Panc1 (cell line): ENCODE data around the gene TOP1. TPM values are rescaled to one million over a fixed set of nuclear protein-coding genes. Genes with fewer than 3 reads are reported as not detected.

Experiments
- ATAC-seq: fragments of 200-7000 bp; cut with Tn5 transposase; 2 replicates; pipeline ENCODE4 v1.9.1; 2020; ENCODE audit warnings: mild to moderate bottlenecking, moderate library complexity
- BruUV-seq: library from RNA; stranded (reverse); fragments of 400-500 nt; replicated peaks from 2 replicates; lab custom pipeline; 2021; lab: Mats Ljungman, UMichigan
- CTCF ChIA-PET: fragments of 300-600 bp; sonication (Branson Sonifier 250); formaldehyde crosslinking; loops from one replicate; lab custom pipeline; 2022; ENCODE audit warnings: antibody characterized with exemption; lab: Charles Lee
- POLR2A ChIA-PET: fragments of 300-600 bp; sonication (Branson Sonifier 250); formaldehyde crosslinking; loops from one replicate; lab custom pipeline; 2022; ENCODE audit warnings: antibody characterized with exemption; lab: Charles Lee
- DNase-seq: peaks from one replicate; pipeline ENCODE4 v3.0.0-alpha.2; 2010; ENCODE audit warnings: low read depth, low spot score
- H3K27ac ChIP-seq: 2 replicates; pipeline ENCODE4 v1.5.1; 2011; ENCODE audit warnings: mild to moderate bottlenecking, low read length, inconsistent platforms
- H3K27me3 ChIP-seq: fragments of 200-500 bp; sonication (Bioruptor generic); 2 replicates; pipeline ENCODE4 v1.6.0; 2014; ENCODE audit warnings: low read length, inconsistent platforms; ENCODE audit not compliant: control insufficient read depth, insufficient read depth
- H3K36me3 ChIP-seq: fragments of 200-500 bp; sonication (Bioruptor generic); 2 replicates; pipeline ENCODE4 v1.5.1; 2014; ENCODE audit warnings: inconsistent platforms, mild to moderate bottlenecking, low read length, moderate library complexity; ENCODE audit not compliant: control insufficient read depth, insufficient read depth
- H3K4me1 ChIP-seq: 2 replicates; pipeline ENCODE4 v1.5.1; 2011; ENCODE audit warnings: inconsistent platforms, mild to moderate bottlenecking, low read length, moderate library complexity; ENCODE audit not compliant: control insufficient read depth, insufficient read depth
- H3K4me3 ChIP-seq, 2 experiments: 2 replicates each; pipeline ENCODE4 v1.5.1; 2011 to 2012; ENCODE audit warnings: low read depth in 2 of 2, low read length in 2 of 2, mild to moderate bottlenecking in 2 of 2, inconsistent platforms in 1 of 2, moderate library complexity in 1 of 2
- H3K9me3 ChIP-seq: fragments of 200-500 bp; sonication (Bioruptor generic); 2 replicates; pipeline ENCODE4 v1.5.1; 2014; ENCODE audit warnings: low read depth, mild to moderate bottlenecking, inconsistent platforms, low read length, moderate library complexity; ENCODE audit not compliant: control insufficient read depth, insufficient read depth
- POLR2AphosphoS5 ChIP-seq: IDR thresholded peaks from 2 replicates; pipeline ENCODE4 v1.6.1; 2012; ENCODE audit warnings: mild to moderate bottlenecking, low read depth, low read length, moderate library complexity
- SIN3A ChIP-seq: IDR thresholded peaks from 2 replicates; pipeline ENCODE4 v1.6.1; 2012; ENCODE audit warnings: low read depth, mild to moderate bottlenecking, low read length, moderate library complexity, borderline replicate concordance; ENCODE audit not compliant: insufficient read depth
- TCF7L2 ChIP-seq: IDR thresholded peaks from 2 replicates; pipeline ENCODE4 v1.6.1; 2011; ENCODE audit warnings: mild to moderate bottlenecking, low read depth, low read length, inconsistent platforms
- in situ Hi-C: cut with HindIII; loops from 2 replicates; pipeline ENCODE4 v1.10.0; 2016; ENCODE audit warnings: low sequenced_read_pairs, low pct_unique_long_range_greater_than_20kb
- intact Hi-C: fragments of 100-400 bp; cut with micrococcal nuclease; formaldehyde crosslinking; loops from one replicate; pipeline ENCODE4 v1.10.0; 2022; ENCODE audit not compliant: unreplicated experiment
- total RNA-seq: library from RNA; stranded (reverse); gene quantifications from one replicate; pipeline ENCODE4 v1.2.1, GENCODE V29; 2021; ENCODE audit not compliant: unreplicated experiment
- TF ChIP-seq, protein P1 (sequence below): fragments of 450-650 bp; IDR thresholded peaks from 2 replicates; pipeline ENCODE4 v1.5.1; 2017; ENCODE audit warnings: mild to moderate bottlenecking
- TF ChIP-seq, protein P2 (sequence below), 2 experiments: IDR thresholded peaks; 2 replicates each; pipeline ENCODE4 v1.6.1; 2011 to 2012; ENCODE audit warnings: low read depth in 2 of 2, control low read depth in 1 of 2, low read length in 1 of 2, mild to moderate bottlenecking in 1 of 2, moderate library complexity in 1 of 2; ENCODE audit not compliant: insufficient read depth in 1 of 2

TOP1 gene
- total RNA-seq, 1 experiment from 2014 or later, result 65.2 TPM

- H3K4me1 ChIP-seq, result no peaks in the 10 kb centered on the region
- no peak overlapping the region for H3K27ac ChIP-seq
- no peaks in the 10 kb centered on the region for H3K9me3 ChIP-seq
- no peaks in the 10 kb centered on the region for H3K36me3 ChIP-seq
- ATAC-seq (no peak), DNase-seq (no peak)
- intact Hi-C loops (no loop called here), in situ Hi-C loops (no loop called here)
- no peaks in the 10 kb centered on the region for H3K27me3 ChIP-seq
- BruUV-seq, result no TSS peak
- CTCF ChIA-PET, result no interaction called here
- TF ChIP-seq, protein P1, sequence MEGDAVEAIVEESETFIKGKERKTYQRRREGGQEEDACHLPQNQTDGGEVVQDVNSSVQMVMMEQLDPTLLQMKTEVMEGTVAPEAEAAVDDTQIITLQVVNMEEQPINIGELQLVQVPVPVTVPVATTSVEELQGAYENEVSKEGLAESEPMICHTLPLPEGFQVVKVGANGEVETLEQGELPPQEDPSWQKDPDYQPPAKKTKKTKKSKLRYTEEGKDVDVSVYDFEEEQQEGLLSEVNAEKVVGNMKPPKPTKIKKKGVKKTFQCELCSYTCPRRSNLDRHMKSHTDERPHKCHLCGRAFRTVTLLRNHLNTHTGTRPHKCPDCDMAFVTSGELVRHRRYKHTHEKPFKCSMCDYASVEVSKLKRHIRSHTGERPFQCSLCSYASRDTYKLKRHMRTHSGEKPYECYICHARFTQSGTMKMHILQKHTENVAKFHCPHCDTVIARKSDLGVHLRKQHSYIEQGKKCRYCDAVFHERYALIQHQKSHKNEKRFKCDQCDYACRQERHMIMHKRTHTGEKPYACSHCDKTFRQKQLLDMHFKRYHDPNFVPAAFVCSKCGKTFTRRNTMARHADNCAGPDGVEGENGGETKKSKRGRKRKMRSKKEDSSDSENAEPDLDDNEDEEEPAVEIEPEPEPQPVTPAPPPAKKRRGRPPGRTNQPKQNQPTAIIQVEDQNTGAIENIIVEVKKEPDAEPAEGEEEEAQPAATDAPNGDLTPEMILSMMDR, result no peak
- TF ChIP-seq TCF7L2, result no peak
- TF ChIP-seq SIN3A, result no peak
- TF ChIP-seq, protein P2, sequence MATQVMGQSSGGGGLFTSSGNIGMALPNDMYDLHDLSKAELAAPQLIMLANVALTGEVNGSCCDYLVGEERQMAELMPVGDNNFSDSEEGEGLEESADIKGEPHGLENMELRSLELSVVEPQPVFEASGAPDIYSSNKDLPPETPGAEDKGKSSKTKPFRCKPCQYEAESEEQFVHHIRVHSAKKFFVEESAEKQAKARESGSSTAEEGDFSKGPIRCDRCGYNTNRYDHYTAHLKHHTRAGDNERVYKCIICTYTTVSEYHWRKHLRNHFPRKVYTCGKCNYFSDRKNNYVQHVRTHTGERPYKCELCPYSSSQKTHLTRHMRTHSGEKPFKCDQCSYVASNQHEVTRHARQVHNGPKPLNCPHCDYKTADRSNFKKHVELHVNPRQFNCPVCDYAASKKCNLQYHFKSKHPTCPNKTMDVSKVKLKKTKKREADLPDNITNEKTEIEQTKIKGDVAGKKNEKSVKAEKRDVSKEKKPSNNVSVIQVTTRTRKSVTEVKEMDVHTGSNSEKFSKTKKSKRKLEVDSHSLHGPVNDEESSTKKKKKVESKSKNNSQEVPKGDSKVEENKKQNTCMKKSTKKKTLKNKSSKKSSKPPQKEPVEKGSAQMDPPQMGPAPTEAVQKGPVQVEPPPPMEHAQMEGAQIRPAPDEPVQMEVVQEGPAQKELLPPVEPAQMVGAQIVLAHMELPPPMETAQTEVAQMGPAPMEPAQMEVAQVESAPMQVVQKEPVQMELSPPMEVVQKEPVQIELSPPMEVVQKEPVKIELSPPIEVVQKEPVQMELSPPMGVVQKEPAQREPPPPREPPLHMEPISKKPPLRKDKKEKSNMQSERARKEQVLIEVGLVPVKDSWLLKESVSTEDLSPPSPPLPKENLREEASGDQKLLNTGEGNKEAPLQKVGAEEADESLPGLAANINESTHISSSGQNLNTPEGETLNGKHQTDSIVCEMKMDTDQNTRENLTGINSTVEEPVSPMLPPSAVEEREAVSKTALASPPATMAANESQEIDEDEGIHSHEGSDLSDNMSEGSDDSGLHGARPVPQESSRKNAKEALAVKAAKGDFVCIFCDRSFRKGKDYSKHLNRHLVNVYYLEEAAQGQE (IDR thresholded peaks at IDR 0.05; ENCODE audit: insufficient read depth in 1 of 2, low read depth in 2 of 2, low read length in 1 of 2), result no peak
- TF ChIP-seq POLR2AphosphoS5, result no peak
- H3K4me3 ChIP-seq, result no peak overlapping the region
- POLR2A ChIA-PET, result no interaction called here
Measured at GRCh38 chr20:40996326-40996725, 32.3 kb upstream of the TOP1 start.

- no peak; the same call in 1 of the 2 replicates for ATAC-seq
- ChIA-PET CTCF (no interaction called here), POLR2A (no interaction called here)
- Histone ChIP-seq H3K27me3 (no peaks in the 10 kb centered on the region), H3K4me3 (no peak overlapping the region), H3K36me3 (no peaks in the 10 kb centered on the region), H3K9me3 (no peaks in the 10 kb centered on the region), H3K4me1 (no peaks in the 10 kb centered on the region), H3K27ac (no peak overlapping the region)
- DNase-seq, result no peak
- BruUV-seq, result no TSS peak
- intact Hi-C loops, result no loop called here
- TF ChIP-seq TCF7L2 (no peak), SIN3A (no peak), POLR2AphosphoS5 (no peak)
- TF ChIP-seq, protein P2 (IDR thresholded peaks at IDR 0.05; ENCODE audit: insufficient read depth in 1 of 2, low read depth in 2 of 2, low read length in 1 of 2), result no peak
- TF ChIP-seq, protein P1, result no peak
- in situ Hi-C loops, result no loop called here
Measured at GRCh38 chr20:40997116-40997515, 31.5 kb upstream of the TOP1 start.
